ENCODE measurements around the gene ITCH.

ITCH gene

DNA sequence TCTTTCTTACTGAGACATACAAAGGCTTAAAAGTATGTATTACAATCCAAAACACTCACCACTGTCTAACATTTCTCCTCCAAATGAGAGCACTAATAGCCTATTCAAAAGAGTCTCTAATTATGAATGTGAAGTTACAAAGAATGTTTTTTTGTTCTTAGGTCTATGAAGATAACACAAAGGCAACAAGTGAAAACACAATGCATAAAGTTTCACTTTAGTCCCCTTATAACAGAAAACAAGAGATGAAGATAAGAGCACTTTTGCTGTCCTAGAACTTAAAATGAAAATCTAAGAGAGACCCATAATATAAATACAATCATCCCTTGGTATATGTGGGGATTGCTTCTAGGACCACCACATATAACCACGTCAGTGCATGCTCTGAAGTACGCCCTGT lies 25.6 kb downstream of the ITCH start:
- no peaks in the 10 kb centered on the region for H3K27me3 ChIP-seq (ENCODE audit: low read depth, low read length)
- no peak overlapping the region for H3K27ac ChIP-seq (ENCODE audit: low read length)
- no peaks in the 10 kb centered on the region for H3K9me3 ChIP-seq (ENCODE audit: insufficient read depth, low read length)
- H3K4me3 ChIP-seq (ENCODE audit: low read length): no peak overlapping the region
- H2AFZ ChIP-seq (ENCODE audit: low read depth, low read length): no peak overlapping the region
- peaks cover 6% of the 10 kb centered on the region for H3K4me1 ChIP-seq (ENCODE audit: low read length)
- TF ChIP-seq, protein P1, sequence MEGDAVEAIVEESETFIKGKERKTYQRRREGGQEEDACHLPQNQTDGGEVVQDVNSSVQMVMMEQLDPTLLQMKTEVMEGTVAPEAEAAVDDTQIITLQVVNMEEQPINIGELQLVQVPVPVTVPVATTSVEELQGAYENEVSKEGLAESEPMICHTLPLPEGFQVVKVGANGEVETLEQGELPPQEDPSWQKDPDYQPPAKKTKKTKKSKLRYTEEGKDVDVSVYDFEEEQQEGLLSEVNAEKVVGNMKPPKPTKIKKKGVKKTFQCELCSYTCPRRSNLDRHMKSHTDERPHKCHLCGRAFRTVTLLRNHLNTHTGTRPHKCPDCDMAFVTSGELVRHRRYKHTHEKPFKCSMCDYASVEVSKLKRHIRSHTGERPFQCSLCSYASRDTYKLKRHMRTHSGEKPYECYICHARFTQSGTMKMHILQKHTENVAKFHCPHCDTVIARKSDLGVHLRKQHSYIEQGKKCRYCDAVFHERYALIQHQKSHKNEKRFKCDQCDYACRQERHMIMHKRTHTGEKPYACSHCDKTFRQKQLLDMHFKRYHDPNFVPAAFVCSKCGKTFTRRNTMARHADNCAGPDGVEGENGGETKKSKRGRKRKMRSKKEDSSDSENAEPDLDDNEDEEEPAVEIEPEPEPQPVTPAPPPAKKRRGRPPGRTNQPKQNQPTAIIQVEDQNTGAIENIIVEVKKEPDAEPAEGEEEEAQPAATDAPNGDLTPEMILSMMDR (IDR thresholded peaks at IDR 0.05; ENCODE audit: low read depth, low read length): no peak
- TF ChIP-seq EZH2phosphoT487 (IDR thresholded peaks at IDR 0.05; ENCODE audit: low read depth): no peak
- H3K9ac ChIP-seq (ENCODE audit: low read length): no peak overlapping the region
- H3K36me3 ChIP-seq (replicated peaks; ENCODE audit: low read depth, low read length): peaks cover 24% of the 10 kb centered on the region
- peaks cover 69% of the 10 kb centered on the region for H4K20me1 ChIP-seq (ENCODE audit: insufficient read depth, low read length)
- H3K4me2 ChIP-seq (ENCODE audit: low read length): no peak overlapping the region
- H3K79me2 ChIP-seq (ENCODE audit: low read length): peaks cover 19% of the 10 kb centered on the region

DNA sequence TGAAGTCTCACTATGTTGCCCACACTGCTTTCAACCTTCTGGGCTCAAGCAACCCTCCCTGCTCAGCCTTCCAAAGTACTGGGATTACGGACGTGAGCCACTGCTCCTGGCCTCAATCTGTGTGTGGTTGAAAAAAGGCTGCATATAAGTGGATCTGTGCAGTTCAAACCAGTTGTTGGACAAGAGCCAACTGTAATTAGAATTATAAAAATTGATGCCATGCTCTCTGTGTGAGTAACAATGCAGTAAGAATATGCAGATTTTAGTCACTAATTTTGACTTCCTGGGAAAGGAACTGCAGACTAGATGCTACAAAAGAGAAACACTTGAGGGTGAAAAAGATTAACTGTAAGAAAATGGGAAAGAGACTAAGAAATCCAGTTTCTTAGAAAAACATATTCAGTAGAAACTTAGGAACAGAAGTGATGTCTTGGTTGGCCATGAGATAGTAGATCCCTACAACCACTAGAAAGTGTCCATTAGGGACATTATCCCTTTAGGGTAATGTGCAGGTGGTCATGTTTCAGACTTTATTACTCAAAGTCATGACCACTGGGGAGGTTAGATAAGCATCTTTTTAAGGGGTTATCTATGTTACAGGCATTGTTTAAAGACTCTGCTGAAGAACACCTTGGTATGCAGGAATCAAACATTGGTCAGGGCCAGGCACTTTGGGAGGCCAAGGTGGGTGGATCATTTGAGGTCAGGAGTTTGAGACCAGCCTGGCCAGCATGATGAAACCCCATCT lies 26.3 kb downstream of the ITCH start:
- Histone ChIP-seq H3K4me1 (ENCODE audit: low read length) (peaks cover 6% of the 10 kb centered on the region), H2AFZ (ENCODE audit: low read depth, low read length) (no peak overlapping the region)

DNA sequence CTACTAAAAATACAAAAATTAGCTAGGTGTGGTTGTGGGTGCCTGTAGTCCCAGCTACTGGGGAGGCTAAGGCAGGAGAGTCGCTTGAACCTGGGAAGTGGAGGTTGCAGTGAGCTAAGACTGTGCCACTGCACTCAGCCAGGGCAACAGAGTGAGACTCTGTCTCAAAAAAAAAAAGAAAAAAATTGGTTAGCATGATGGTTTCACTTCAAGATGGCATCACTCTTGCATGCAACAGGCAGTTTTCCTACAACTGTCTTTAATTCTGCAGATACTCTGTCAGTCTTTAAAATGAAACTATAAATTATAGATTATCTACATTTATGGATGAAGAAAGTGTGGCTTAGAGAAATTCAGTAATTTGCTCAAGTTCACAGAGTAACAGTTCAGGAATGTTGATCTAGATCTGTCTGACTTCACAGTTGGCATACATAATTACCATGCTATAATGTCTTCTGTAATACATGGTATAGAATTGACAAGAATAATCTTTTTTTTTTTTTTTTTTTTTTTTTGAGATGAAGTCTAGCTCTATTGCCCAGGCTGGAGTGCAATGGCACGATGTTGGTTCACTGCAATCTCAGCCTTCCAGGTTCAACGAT lies 27.0 kb downstream of the ITCH start:
- Histone ChIP-seq H3K36me3 (replicated peaks; ENCODE audit: low read depth, low read length) (peaks cover 29% of the 10 kb centered on the region), H3K9ac (ENCODE audit: low read length) (no peak overlapping the region), H3K9me3 (ENCODE audit: insufficient read depth, low read length) (no peaks in the 10 kb centered on the region), H3K4me1 (ENCODE audit: low read length) (peaks cover 6% of the 10 kb centered on the region), H3K27me3 (ENCODE audit: low read depth, low read length) (no peaks in the 10 kb centered on the region), H3K79me2 (ENCODE audit: low read length) (peaks cover 19% of the 10 kb centered on the region), H3K4me3 (ENCODE audit: low read length) (no peak overlapping the region), H2AFZ (ENCODE audit: low read depth, low read length) (no peak overlapping the region), H3K27ac (ENCODE audit: low read length) (no peak overlapping the region), H4K20me1 (ENCODE audit: insufficient read depth, low read length) (peaks cover 62% of the 10 kb centered on the region), H3K4me2 (ENCODE audit: low read length) (no peak overlapping the region)
- TF ChIP-seq, protein P1 (IDR thresholded peaks at IDR 0.05; ENCODE audit: low read depth, low read length): no peak
- no peak for TF ChIP-seq EZH2phosphoT487 (IDR thresholded peaks at IDR 0.05; ENCODE audit: low read depth)

More for the DNA sequence above, 26.3 kb downstream of the ITCH start:
- peaks cover 65% of the 10 kb centered on the region for H4K20me1 ChIP-seq (ENCODE audit: insufficient read depth, low read length)
- no peak overlapping the region for H3K9ac ChIP-seq (ENCODE audit: low read length)
- no peak overlapping the region for H3K4me2 ChIP-seq (ENCODE audit: low read length)
- TF ChIP-seq, protein P1 (IDR thresholded peaks at IDR 0.05; ENCODE audit: low read depth, low read length): no peak
- no peak for TF ChIP-seq EZH2phosphoT487 (IDR thresholded peaks at IDR 0.05; ENCODE audit: low read depth)
- peaks cover 26% of the 10 kb centered on the region for H3K36me3 ChIP-seq (replicated peaks; ENCODE audit: low read depth, low read length)
- H3K27ac ChIP-seq (ENCODE audit: low read length): no peak overlapping the region
- H3K27me3 ChIP-seq (ENCODE audit: low read depth, low read length): no peaks in the 10 kb centered on the region
- peaks cover 19% of the 10 kb centered on the region for H3K79me2 ChIP-seq (ENCODE audit: low read length)
- H3K4me3 ChIP-seq (ENCODE audit: low read length): no peak overlapping the region
- no peaks in the 10 kb centered on the region for H3K9me3 ChIP-seq (ENCODE audit: insufficient read depth, low read length)

DNA sequence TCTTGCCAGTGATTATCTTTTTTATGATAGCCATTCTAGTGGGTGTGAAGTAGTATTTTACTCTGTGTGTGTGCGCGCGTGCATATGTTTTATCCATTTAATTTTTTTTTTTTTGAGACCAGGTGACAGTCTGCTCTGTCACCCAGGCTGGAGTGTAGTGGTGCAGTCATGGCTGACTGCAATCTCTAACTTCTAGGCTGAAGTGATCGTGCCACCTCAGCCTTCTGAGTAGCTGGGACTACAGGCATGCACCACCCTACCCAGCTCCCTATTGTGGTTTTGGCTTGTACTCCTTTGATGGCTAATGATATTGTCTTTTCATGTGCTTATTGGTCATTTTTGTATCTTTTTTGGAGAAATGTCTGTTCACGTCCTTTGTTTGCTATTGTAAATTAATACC lies 33.3 kb downstream of the ITCH start:
- Histone ChIP-seq H3K36me3 (replicated peaks; ENCODE audit: low read depth, low read length) (peaks cover 20% of the 10 kb centered on the region), H4K20me1 (ENCODE audit: insufficient read depth, low read length) (peaks cover 18% of the 10 kb centered on the region), H3K79me2 (ENCODE audit: low read length) (no peaks in the 10 kb centered on the region)

More for the DNA sequence above, 33.3 kb downstream of the ITCH start:
- Histone ChIP-seq H3K27me3 (ENCODE audit: low read depth, low read length) (no peaks in the 10 kb centered on the region), H3K9ac (ENCODE audit: low read length) (no peak overlapping the region), H3K4me1 (ENCODE audit: low read length) (no peaks in the 10 kb centered on the region), H3K9me3 (ENCODE audit: insufficient read depth, low read length) (no peaks in the 10 kb centered on the region), H3K4me3 (ENCODE audit: low read length) (no peak overlapping the region), H3K4me2 (ENCODE audit: low read length) (no peak overlapping the region), H3K27ac (ENCODE audit: low read length) (no peak overlapping the region), H2AFZ (ENCODE audit: low read depth, low read length) (no peak overlapping the region)
- TF ChIP-seq EZH2phosphoT487 (IDR thresholded peaks at IDR 0.05; ENCODE audit: low read depth): no peak
- TF ChIP-seq, protein P1 (IDR thresholded peaks at IDR 0.05; ENCODE audit: low read depth, low read length): no peak
